ENCODE measurements around the gene PHLPP1.

The PHLPP1 gene

GRCh38 chr18:62942578-62942977, 227.2 kb downstream of the PHLPP1 start:
- DNase-seq (ENCODE audit: low read depth) = no peak

GRCh38 chr18:62944454-62944853, 229.1 kb downstream of the PHLPP1 start:
- no peak for DNase-seq (ENCODE audit: low read depth)

GRCh38 chr18:62948788-62949187, 233.4 kb downstream of the PHLPP1 start:
- no peak for DNase-seq (ENCODE audit: low read depth)

- DNase-seq (ENCODE audit: low read depth) = no peak
Observed at GRCh38 chr18:62950246-62950645, 234.9 kb downstream of the PHLPP1 start.

- DNase-seq (ENCODE audit: low read depth) = no peak
Observed at GRCh38 chr18:62952807-62953206, 237.5 kb downstream of the PHLPP1 start.

GRCh38 chr18:62953663-62954062, 238.3 kb downstream of the PHLPP1 start:
- no peak for DNase-seq (ENCODE audit: low read depth)

- DNase-seq (ENCODE audit: low read depth) = no peak
Observed at GRCh38 chr18:62954366-62954765, 239.0 kb downstream of the PHLPP1 start.

GRCh38 chr18:62957885-62958472, 242.6 kb downstream of the PHLPP1 start:
- no peak for DNase-seq (ENCODE audit: low read depth)

GRCh38 chr18:62959481-62959880, 244.1 kb downstream of the PHLPP1 start:
- no peak for DNase-seq (ENCODE audit: low read depth)

- DNase-seq (ENCODE audit: low read depth) = no peak
Observed at GRCh38 chr18:62963507-62963906, 248.2 kb downstream of the PHLPP1 start.

- DNase-seq (ENCODE audit: low read depth) = no peak
Observed at GRCh38 chr18:62964432-62964831, 249.1 kb downstream of the PHLPP1 start.

- no peak for DNase-seq (ENCODE audit: low read depth)
Observed at GRCh38 chr18:62967089-62967488, 251.7 kb downstream of the PHLPP1 start.

GRCh38 chr18:62973689-62974088, 258.3 kb downstream of the PHLPP1 start:
- no peak for DNase-seq (ENCODE audit: low read depth)

GRCh38 chr18:62974388-62974787, 259.0 kb downstream of the PHLPP1 start:
- DNase-seq (ENCODE audit: low read depth) = no peak

- DNase-seq (ENCODE audit: low read depth) = no peak
Observed at GRCh38 chr18:62974928-62975675, 259.8 kb downstream of the PHLPP1 start.

GRCh38 chr18:62975785-62976184, 260.4 kb downstream of the PHLPP1 start:
- DNase-seq (ENCODE audit: low read depth) = no peak

GRCh38 chr18:62976227-62976626, 260.9 kb downstream of the PHLPP1 start:
- no peak for DNase-seq (ENCODE audit: low read depth)

GRCh38 chr18:62977512-62977911, 262.2 kb downstream of the PHLPP1 start:
- no peak for DNase-seq (ENCODE audit: low read depth)

GRCh38 chr18:62978251-62979049, 263.1 kb downstream of the PHLPP1 start:
- no peak for DNase-seq (ENCODE audit: low read depth)

GRCh38 chr18:62979176-62979575, 263.8 kb downstream of the PHLPP1 start:
- DNase-seq (ENCODE audit: low read depth) = no peak

- no peak for DNase-seq (ENCODE audit: low read depth)
Observed at GRCh38 chr18:62979900-62980299, 264.6 kb downstream of the PHLPP1 start.

GRCh38 chr18:62981566-62981965, 266.2 kb downstream of the PHLPP1 start:
- no peak for DNase-seq (ENCODE audit: low read depth)

Measured in stimulated activated CD8-positive, alpha-beta memory T cell treated with anti-CD3 and anti-CD28 coated beads, Interleukin-15, amount 100 ng/mL, for 24 hours (primary cell).